Heart right ventricle (tissue), 16 donors: ENCODE data around the gene CDK15. TPM values are rescaled to one million over a fixed set of nuclear protein-coding genes. Genes with fewer than 3 reads are reported as not detected.

ENCODE experiments used
- ATAC-seq, 8 donors: fragments of 200-7000 bp; cut with Tn5 transposase; one replicate each; pipeline ENCODE4 v1.9.1; 2020; ENCODE audit warnings: mild to moderate bottlenecking in 8 of 8, moderate library complexity in 8 of 8, moderate number of reproducible peaks in 1 of 8
- DNase-seq, 2 donors: peaks; one replicate each; pipeline ENCODE4 v3.0.0-alpha.2; 2020
- H3K27ac ChIP-seq, 10 donors: fragments of 200-600 bp; sonication (generic) in 2 of 10; one replicate each; pipeline versions ENCODE4 v1.5.0 to v1.8.0; 2020 to 2022; ENCODE audit warnings: mild to moderate bottlenecking in 3 of 10
- H3K27me3 ChIP-seq, 7 donors: fragments of 200-600 bp; one replicate each; pipeline ENCODE4 v1.8.0; 2021 to 2022; ENCODE audit warnings: mild to moderate bottlenecking in 2 of 7
- H3K36me3 ChIP-seq, 9 donors: fragments of 200-600 bp; sonication (generic) in 1 of 9; one replicate each; pipeline versions ENCODE4 v1.5.0 to v1.8.0; 2020 to 2022; ENCODE audit warnings: mild to moderate bottlenecking in 2 of 9
- H3K4me1 ChIP-seq, 9 donors: fragments of 200-600 bp; sonication (generic) in 1 of 9; one replicate each; pipeline versions ENCODE4 v1.5.0 to v1.8.0; 2020 to 2022; ENCODE audit warnings: mild to moderate bottlenecking in 4 of 9
- H3K4me3 ChIP-seq, 10 donors: fragments of 200-600 bp; sonication (generic) in 2 of 10; one replicate each; pipeline versions ENCODE4 v1.5.0 to v1.8.0; 2020 to 2022; ENCODE audit warnings: mild to moderate bottlenecking in 7 of 10, moderate library complexity in 2 of 10
- H3K9me3 ChIP-seq, 11 donors: fragments of 200-600 bp in 10 of 11; sonication (generic) in 2 of 11; one replicate each; pipeline versions ENCODE4 v1.5.0 to v1.8.0; 2013 to 2022; ENCODE audit warnings: mild to moderate bottlenecking in 2 of 11, control low read depth in 1 of 11, moderate library complexity in 1 of 11
- CTCF ChIP-seq, 9 donors: fragments of 200-600 bp; sonication (generic) in 2 of 9; IDR thresholded peaks; one replicate each; pipeline versions ENCODE4 v1.5.0 to v1.8.0; 2021 to 2022; ENCODE audit warnings: antibody characterized with exemption in 9 of 9, mild to moderate bottlenecking in 5 of 9, moderate library complexity in 1 of 9
- WGBS, 2 donors: extraction: QIAGEN DNeasy Blood & Tissue Kit; methylation state at CpG; one replicate each; pipeline ENCODE4 v1.1.7; 2013; ENCODE audit warnings: inconsistent platforms in 1 of 2; 5-methylcytosine and 5-hydroxymethylcytosine counted together
- intact Hi-C, 10 donors: fragments of 100-400 bp; cut with DNase I; formaldehyde crosslinking; loops; one replicate each; pipeline versions ENCODE4 v1.11.1 to v1.14.2; 2022
- polyA plus RNA-seq, 2 donors: library from polyadenylated mRNA; stranded (reverse); fragments of 200-250 nt; gene quantifications; one replicate each; pipeline ENCODE4 v1.2.3, GENCODE V29; 2013
- total RNA-seq, 10 donors: library from RNA; stranded (reverse); fragmentation: NEBNext Ultra II Directional in 3 of 10; extraction: Animal tissue kit (Norgen Biotek cat#: 25700) in 3 of 10; gene quantifications; one replicate each; pipeline versions ENCODE4 v1.2.1 to v1.2.4, GENCODE V29; 2021 to 2023
- donor health status: Arrhythmogenic right ventricular cardiomyopathy.
- donor health status: ischemic (EF 13 %, LVEDD 7.1; RV severe dilation, severe dysfunction).
- donor health status: healthy with polysubstance abuse.
- donor health status: DM: no; HTN: yes; CAD: no.
- donor health status: DM: no; HTN: no; CAD: no.
- donor health status: ischemic (EF 25% LVEDD 6.9; RV normal size, moderate dysfunction).
- donor health status: ischemic (EF 25% LVEDD 5.7; RV mildly dilated, moderate dysfunction).
- donor health status: healthy.
- donor health status: DM: yes; HTN: yes; CAD: no.
- donor health status: Ischemic cardiomyopathy.
- donor health status: ischemic (EF 35%, LVEDD 5.7; RV mildly dilated, moderate dysfunction).
- donor health status: nonischemic (EF 11% LVEDD 7.7; RV severe dilation, severe dysfunction).
- donor health status: DM: yes; HTN: yes; CAD: no.
- donor health status: PGD.
- donor health status: ischemic (EF 29% LVEDD 5.4; RV normal size, mild dysfunction).
- donor health status: nonischemic (EF 23%, LVEDD 6.1; RV moderate dilation, normal function).

Gene CDK15
- total and polyA plus RNA-seq, 12 donors = 0.07 to 0.39 (median 0.15) TPM; not detected in 1

GRCh38 chr2:201916565-201916964 is 110.2 kb downstream of the CDK15 start:
- H3K27me3 ChIP-seq = peaks cover 0 to 23% (median 0%) of the 10 kb centered on the region in 7 donors
- no peak for TF ChIP-seq CTCF (IDR thresholded peaks at IDR 0.05)
- WGBS, 2 donors = 87 to 95% methylated on average over 4 of the region's 4 CpGs
- no peaks in the 10 kb centered on the region for H3K36me3 ChIP-seq
- H3K27ac ChIP-seq = no peak overlapping the region
- no peak for ATAC-seq
- no peaks in the 10 kb centered on the region for H3K4me1 ChIP-seq
- intact Hi-C loops = no loop called here
- H3K4me3 ChIP-seq = no peak overlapping the region
- H3K9me3 ChIP-seq = no peaks in the 10 kb centered on the region
- no peak for DNase-seq

GRCh38 chr2:201918616-201919307 is 112.4 kb downstream of the CDK15 start:
- 58 to 63% methylated on average over 10 of the region's 10 CpGs for WGBS, 2 donors
- no peak for TF ChIP-seq CTCF (IDR thresholded peaks at IDR 0.05)
- H3K27me3 ChIP-seq = peaks cover 0 to 27% (median 7%) of the 10 kb centered on the region in 7 donors

GRCh38 chr2:201919308-201919634 is 112.9 kb downstream of the CDK15 start:
- H3K4me3 ChIP-seq = no peak overlapping the region
- H3K36me3 ChIP-seq = no peaks in the 10 kb centered on the region
- ATAC-seq (no peak), DNase-seq (no peak)
- peaks cover 0 to 24% (median 11%) of the 10 kb centered on the region in 7 donors for H3K27me3 ChIP-seq
- no peak for TF ChIP-seq CTCF (IDR thresholded peaks at IDR 0.05)
- peaks cover 0 to 4% (median 0%) of the 10 kb centered on the region in 11 donors for H3K9me3 ChIP-seq
- no peaks in the 10 kb centered on the region for H3K4me1 ChIP-seq
- 83 to 92% methylated on average over 6 of the region's 6 CpGs for WGBS, 2 donors
- intact Hi-C loops = no loop called here
- H3K27ac ChIP-seq = no peak overlapping the region

More at GRCh38 chr2:201918616-201919307, 112.4 kb downstream of the CDK15 start:
- no peak for ATAC-seq
- Histone ChIP-seq H3K4me3 (no peak overlapping the region), H3K36me3 (no peaks in the 10 kb centered on the region), H3K4me1 (no peaks in the 10 kb centered on the region), H3K27ac (no peak overlapping the region), H3K9me3 (peaks cover 0 to 4% (median 0%) of the 10 kb centered on the region in 11 donors)
- no peak for DNase-seq
- intact Hi-C loops = no loop called here

DNA sequence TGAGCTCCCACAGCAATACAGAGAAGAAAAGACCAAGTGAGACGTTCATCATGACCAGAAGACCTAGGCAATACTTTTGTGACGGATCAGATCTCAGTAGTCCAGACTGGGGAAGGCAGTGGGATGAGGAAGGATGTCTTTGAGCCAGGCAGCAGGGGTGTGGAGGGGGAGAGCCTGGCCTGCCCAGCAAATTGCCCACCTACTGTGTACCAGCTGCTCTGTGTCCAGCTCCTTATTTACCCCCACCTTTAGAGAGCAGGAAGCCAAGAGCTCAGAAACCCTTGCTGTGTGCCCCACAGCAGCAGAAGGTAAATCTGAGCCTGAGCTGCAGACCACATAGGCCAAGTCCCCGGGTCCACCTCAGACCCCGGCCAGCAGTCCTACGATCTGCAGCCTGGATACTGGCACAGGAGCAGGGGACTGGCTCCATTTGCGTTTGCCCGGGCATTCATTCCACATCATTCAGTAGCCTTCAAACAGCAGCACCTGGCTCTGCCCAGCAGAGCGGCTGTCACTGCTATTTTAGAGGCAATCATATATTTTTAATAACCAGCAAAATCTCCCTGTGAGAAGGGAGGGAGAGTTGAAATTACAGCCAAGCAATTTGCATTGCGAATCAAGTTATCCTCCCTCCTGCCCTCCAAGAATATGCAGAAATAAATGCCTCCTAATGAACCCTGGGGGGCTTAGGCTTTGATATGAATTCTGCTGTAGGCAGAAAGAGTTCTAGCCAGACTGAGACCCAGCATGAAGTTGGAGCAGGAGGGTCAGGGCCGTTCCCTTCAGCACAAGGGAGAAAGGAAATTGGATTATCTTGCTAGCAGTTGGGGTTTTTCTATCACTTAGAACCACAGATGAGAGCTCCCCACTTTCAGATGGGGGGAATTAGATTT is 117.3 kb downstream of the CDK15 start:
- Histone ChIP-seq H3K4me1 (no peaks in the 10 kb centered on the region), H3K36me3 (no peaks in the 10 kb centered on the region), H3K27ac (no peak overlapping the region), H3K27me3 (peaks cover 0 to 38% (median 11%) of the 10 kb centered on the region in 7 donors), H3K9me3 (peaks cover 0 to 4% (median 0%) of the 10 kb centered on the region in 11 donors), H3K4me3 (no peak overlapping the region)
- no peak for TF ChIP-seq CTCF (IDR thresholded peaks at IDR 0.05)
- no peak for DNase-seq
- intact Hi-C loops = no loop called here
- peak in 1 of 8 donors; percentile 30 for ATAC-seq
- 57 to 72% methylated on average over 10 of the region's 10 CpGs for WGBS, 2 donors
